ENCODE measurements around the gene DDX41.

DDX41 gene

GRCh38 chr5:177467436-177467835 is 49.3 kb downstream of the DDX41 start:
- DNase-seq = no peak

- DNase-seq = no peak
Observed at GRCh38 chr5:177466861-177467260, 49.9 kb downstream of the DDX41 start.

- DNase-seq = no peak
Observed at GRCh38 chr5:177465044-177465443, 51.7 kb downstream of the DDX41 start.

- no peak for DNase-seq
Observed at GRCh38 chr5:177462021-177462670, 54.6 kb downstream of the DDX41 start.
